Stomach (tissue), 9 donors: Measurements from ENCODE around the gene ZBTB45. TPM values are rescaled to one million over a fixed set of nuclear protein-coding genes. Genes with fewer than 3 reads are reported as not detected.

ENCODE experiments used
- DNase-seq, 2 donors: peaks; one replicate each; pipeline versions ENCODE4 v3.0.0 to v3.0.0-alpha.2; 2013 to 2019
- H3K27ac ChIP-seq, 5 donors: fragments of 200-600 bp in 4 of 5; sonication (generic) in 4 of 5; one replicate each; pipeline ENCODE4 v1.5.1; 2013 to 2019; ENCODE audit warnings: mild to moderate bottlenecking in 1 of 5, moderate library complexity in 1 of 5
- H3K27me3 ChIP-seq, 3 donors: fragments of 200-600 bp; sonication (generic); one replicate each; pipeline ENCODE4 v1.5.1; 2017 to 2019; ENCODE audit warnings: mixed run types in 1 of 3
- H3K36me3 ChIP-seq, 4 donors: fragments of 200-600 bp; sonication (generic); 1 replicate in 3 of 4; 2 replicates in 1 of 4; pipeline ENCODE4 v1.5.1; 2016 to 2019
- H3K4me1 ChIP-seq, 4 donors: fragments of 200-600 bp; sonication (generic); one replicate each; pipeline ENCODE4 v1.5.1; 2016 to 2019
- H3K4me3 ChIP-seq, 4 donors: fragments of 200-600 bp; sonication (generic) in 3 of 4; one replicate each; pipeline ENCODE4 v1.5.1; 2016 to 2019; ENCODE audit warnings: mild to moderate bottlenecking in 1 of 4
- H3K9me3 ChIP-seq, 4 donors: fragments of 200-600 bp; sonication (generic); one replicate each; pipeline ENCODE4 v1.5.1; 2016 to 2019
- CTCF ChIP-seq, 7 experiments: fragments of 450-650 bp in 4 of 7; fragments of 200-600 bp in 3 of 7; sonication (generic) in 3 of 7; IDR thresholded peaks; one replicate each; pipeline ENCODE4 v1.5.1; 2016 to 2019; ENCODE audit warnings: antibody characterized with exemption in 7 of 7, control low read depth in 2 of 7, mild to moderate bottlenecking in 1 of 7
- EP300 ChIP-seq: sonication (generic); formaldehyde crosslinking; IDR thresholded peaks from one replicate; pipeline ENCODE4 v1.6.1; 2017; ENCODE audit warnings: antibody characterized with exemption
- POLR2A ChIP-seq, 4 donors: fragments of 450-650 bp; IDR thresholded peaks; one replicate each; pipeline ENCODE4 v1.6.1; 2016; ENCODE audit warnings: antibody characterized with exemption in 4 of 4, control low read depth in 2 of 4, mild to moderate bottlenecking in 1 of 4, moderate library complexity in 1 of 4
- POLR2AphosphoS5 ChIP-seq, 3 donors: sonication (generic); formaldehyde crosslinking; IDR thresholded peaks; one replicate each; pipeline ENCODE4 v1.6.1; 2016; ENCODE audit warnings: antibody characterized with exemption in 3 of 3
- WGBS, 5 donors: extraction: QIAGEN DNeasy Blood & Tissue Kit in 3 of 5; methylation state at CpG; one replicate each; pipeline versions ENCODE4 v1.1.5 to v1.1.7; 2013 to 2018; 5-methylcytosine and 5-hydroxymethylcytosine counted together
- intact Hi-C: fragments of 100-400 bp; cut with DNase I; formaldehyde crosslinking; loops from one replicate; pipeline ENCODE4 v1.15.1; 2023; ENCODE audit warnings: low total_unique reads
- polyA plus RNA-seq, 3 donors: library from polyadenylated mRNA; stranded (reverse); fragments of 200-250 nt; gene quantifications; one replicate each; pipeline ENCODE4 v1.2.3, GENCODE V29; 2013
- total RNA-seq, 5 donors: library from RNA; depleted of rRNA; stranded (reverse); fragments of >200 nt; gene quantifications; one replicate each; pipeline versions ENCODE4 v1.1.0 to v1.2.3, GENCODE V29; 2014 to 2016
- donor health status: healthy with polysubstance abuse.
- donor health status: Bipolar disorder and iron deficiency.
- donor health status: healthy.

ZBTB45 gene
- total and polyA plus RNA-seq, 8 donors: 2.4 to 49.0 (median 8.2) TPM; not detected in 1

GRCh38 chr19:58560007-58560887, 40.6 kb upstream of the ZBTB45 start:
- H3K9me3 ChIP-seq: no peaks in the 10 kb centered on the region
- peak overlapping the region; percentile 72 to 88 (median 80) for H3K4me3 ChIP-seq
- peaks cover 57 to 70% (median 66%) of the 10 kb centered on the region in 4 donors for H3K4me1 ChIP-seq
- intact Hi-C loops: no loop called here
- peak overlapping the region; percentile 100 for H3K27ac ChIP-seq
- 76 to 80% (median 76%) methylated on average over 8 of the region's 8 CpGs for WGBS, 5 donors
- peaks cover 0 to 20% (median 9%) of the 10 kb centered on the region in 3 donors for H3K27me3 ChIP-seq
- peaks cover 15 to 19% (median 17%) of the 10 kb centered on the region in 4 donors for H3K36me3 ChIP-seq
- DNase-seq: no peak
- no peak for TF ChIP-seq EP300
- TF ChIP-seq POLR2AphosphoS5 (IDR thresholded peaks at IDR 0.05): no peak
- no peak for TF ChIP-seq POLR2A (IDR thresholded peaks at IDR 0.05)
- TF ChIP-seq CTCF (IDR thresholded peaks at IDR 0.05): no peak

- Histone ChIP-seq H3K27ac (peak overlapping the region; percentile 100), H3K4me1 (peaks cover 58 to 73% (median 71%) of the 10 kb centered on the region in 4 donors), H3K4me3 (peak overlapping the region; percentile 72 to 88 (median 80)), H3K36me3 (peaks cover 15 to 19% (median 17%) of the 10 kb centered on the region in 4 donors), H3K9me3 (no peaks in the 10 kb centered on the region), H3K27me3 (peaks cover 0 to 20% (median 9%) of the 10 kb centered on the region in 3 donors)
- 1 to 2% (median 1%) methylated on average over 22 to 33 of the region's 33 CpGs for WGBS, 5 donors
- peak; percentile 88 to 97 for DNase-seq
- intact Hi-C loops: no loop called here
- no peak for TF ChIP-seq CTCF (IDR thresholded peaks at IDR 0.05)
- TF ChIP-seq POLR2A (IDR thresholded peaks at IDR 0.05): peak in 2 of 4 donors; percentile 53 to 62
- no peak for TF ChIP-seq EP300
- peak; percentile 63 to 85 (median 82) for TF ChIP-seq POLR2AphosphoS5 (IDR thresholded peaks at IDR 0.05)
These were observed 39.8 kb upstream of the ZBTB45 start for GRCh38 chr19:58559275-58560006.

GRCh38 chr19:58558623-58559274, 39.1 kb upstream of the ZBTB45 start:
- Histone ChIP-seq H3K4me3 (peak overlapping the region; percentile 72 to 88 (median 80)), H3K36me3 (peaks cover 15 to 21% (median 17%) of the 10 kb centered on the region in 4 donors), H3K4me1 (peaks cover 64 to 77% (median 77%) of the 10 kb centered on the region in 4 donors), H3K27me3 (peaks cover 0 to 20% (median 9%) of the 10 kb centered on the region in 3 donors), H3K9me3 (no peaks in the 10 kb centered on the region), H3K27ac (peak overlapping the region; percentile 100)
- TF ChIP-seq POLR2AphosphoS5 (IDR thresholded peaks at IDR 0.05): peak; percentile 58 to 69 (median 65)
- TF ChIP-seq CTCF (IDR thresholded peaks at IDR 0.05): peak in 1 of 7 experiments; percentile 8
- no peak for TF ChIP-seq POLR2A (IDR thresholded peaks at IDR 0.05)
- DNase-seq: peak; percentile 99 to 100
- intact Hi-C loops: no loop called here
- WGBS, 5 donors: 0 to 1% (median 0%) methylated on average over 21 to 76 of the region's 76 CpGs
